Middle frontal gyrus (tissue), 1 donor: ENCODE data around the gene TPK1.
"Not testable (repeated sequence)": the region's sequence is repeated elsewhere in the genome, so short reads cannot be mapped to it uniquely, and the experiment has no call there.

Experiments
- DNase-seq: peaks from one replicate; pipeline ENCODE4 v3.0.0-alpha.2; 2015; ENCODE audit warnings: low spot score; ENCODE audit errors: extremely low spot score

TPK1 gene

DNA sequence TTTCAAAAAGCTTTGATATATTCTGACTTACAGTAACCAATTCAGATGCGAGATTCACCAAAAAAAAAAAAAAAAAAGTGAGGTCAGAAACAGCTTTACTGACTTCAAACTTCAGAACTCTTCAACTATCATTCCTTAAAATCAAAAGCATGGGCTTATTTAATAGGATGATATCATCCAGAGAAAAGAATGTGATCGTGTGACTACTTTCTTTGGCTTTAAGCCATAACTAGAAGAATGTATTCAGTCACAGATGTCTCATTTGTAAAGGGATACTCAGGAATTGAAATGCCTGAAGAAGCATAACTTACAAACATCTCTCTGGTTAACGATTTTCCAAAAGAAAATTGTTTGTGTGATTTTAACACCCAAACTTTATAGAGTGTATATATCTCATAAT, 11.5 kb downstream of the TPK1 start:
- DNase-seq: no peak

GRCh38 chr7:144822223-144822622, 13.6 kb downstream of the TPK1 start:
- no peak for DNase-seq

DNA sequence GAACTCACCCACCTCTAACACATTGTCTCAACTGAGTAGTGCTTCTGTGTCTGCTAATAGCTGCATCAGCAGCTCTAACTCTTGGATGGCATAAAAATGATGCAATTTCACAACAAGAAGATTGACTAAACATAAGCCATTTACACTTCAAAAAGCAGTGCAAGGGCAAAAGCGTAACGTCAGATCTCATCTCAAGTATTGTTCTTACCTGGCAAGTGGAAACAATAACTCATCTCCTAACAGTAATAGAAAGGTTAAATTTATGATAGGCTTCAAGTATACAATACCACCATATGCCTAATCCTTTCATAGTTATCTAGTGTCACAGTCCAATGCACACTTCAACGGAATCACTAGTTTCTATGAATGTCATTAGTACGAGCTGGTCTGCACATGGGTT, 14.8 kb downstream of the TPK1 start:
- DNase-seq: no peak

GRCh38 chr7:144820552-144820951, 15.3 kb downstream of the TPK1 start:
- DNase-seq: no peak

DNA sequence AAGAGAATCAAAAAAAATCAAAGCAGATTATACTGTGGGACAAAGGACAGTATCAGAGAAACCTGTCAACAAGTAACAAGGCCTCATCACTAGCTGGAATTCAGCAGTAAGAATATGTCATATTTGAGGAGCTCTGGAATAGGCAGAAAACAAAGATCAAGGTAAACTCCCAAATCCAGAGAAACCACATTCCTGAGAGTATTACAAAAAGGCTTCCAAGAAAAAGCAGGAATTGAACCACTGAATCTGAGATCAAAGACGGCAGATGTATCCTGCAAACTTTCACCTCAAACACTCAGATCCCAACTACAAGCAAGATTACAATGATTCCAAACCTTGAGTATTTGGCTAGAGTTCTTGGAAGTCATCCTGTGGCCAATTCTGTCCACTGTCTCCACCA, 16.3 kb downstream of the TPK1 start:
- DNase-seq: no peak

DNA sequence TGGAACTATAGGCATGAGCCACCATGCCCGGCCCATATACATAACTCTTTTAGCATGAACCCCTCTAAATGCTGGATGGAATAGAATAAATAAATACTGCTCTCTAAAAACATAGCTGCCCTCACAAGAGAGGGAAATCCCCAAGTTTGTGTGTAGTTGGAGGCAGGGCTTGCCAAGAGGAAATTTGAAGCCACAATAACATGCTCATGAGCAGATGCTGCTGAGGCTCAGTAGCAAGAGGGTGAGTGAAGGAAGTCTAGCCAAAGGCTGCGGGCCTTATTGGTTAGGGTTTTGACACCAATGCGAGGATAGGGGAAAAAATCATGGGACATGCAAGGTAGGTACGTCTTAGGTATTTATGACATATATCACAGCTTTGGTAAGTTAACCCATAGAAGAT, 17.3 kb downstream of the TPK1 start:
- DNase-seq: no peak

DNA sequence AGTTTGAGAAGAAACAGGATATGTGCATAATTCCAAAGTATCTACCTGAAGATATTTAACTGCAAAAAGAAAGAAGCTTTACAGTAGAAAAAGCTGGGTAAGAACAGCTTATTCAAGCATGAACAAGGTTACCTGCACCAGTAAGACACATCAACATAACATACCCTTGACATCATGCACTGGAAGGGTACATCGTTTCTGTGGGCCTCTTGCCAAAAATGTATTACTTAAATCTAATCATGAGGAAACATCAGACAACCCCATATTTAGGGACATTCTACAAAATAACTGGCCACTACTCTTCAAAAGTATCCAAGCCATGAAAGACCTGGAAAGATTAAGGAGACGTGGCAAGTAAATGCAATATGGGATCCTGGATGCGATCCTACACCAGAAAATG, 18.9 kb downstream of the TPK1 start:
- DNase-seq: no peak

- no peak for DNase-seq
Observed at GRCh38 chr7:144814299-144814698, 21.6 kb downstream of the TPK1 start.

DNA sequence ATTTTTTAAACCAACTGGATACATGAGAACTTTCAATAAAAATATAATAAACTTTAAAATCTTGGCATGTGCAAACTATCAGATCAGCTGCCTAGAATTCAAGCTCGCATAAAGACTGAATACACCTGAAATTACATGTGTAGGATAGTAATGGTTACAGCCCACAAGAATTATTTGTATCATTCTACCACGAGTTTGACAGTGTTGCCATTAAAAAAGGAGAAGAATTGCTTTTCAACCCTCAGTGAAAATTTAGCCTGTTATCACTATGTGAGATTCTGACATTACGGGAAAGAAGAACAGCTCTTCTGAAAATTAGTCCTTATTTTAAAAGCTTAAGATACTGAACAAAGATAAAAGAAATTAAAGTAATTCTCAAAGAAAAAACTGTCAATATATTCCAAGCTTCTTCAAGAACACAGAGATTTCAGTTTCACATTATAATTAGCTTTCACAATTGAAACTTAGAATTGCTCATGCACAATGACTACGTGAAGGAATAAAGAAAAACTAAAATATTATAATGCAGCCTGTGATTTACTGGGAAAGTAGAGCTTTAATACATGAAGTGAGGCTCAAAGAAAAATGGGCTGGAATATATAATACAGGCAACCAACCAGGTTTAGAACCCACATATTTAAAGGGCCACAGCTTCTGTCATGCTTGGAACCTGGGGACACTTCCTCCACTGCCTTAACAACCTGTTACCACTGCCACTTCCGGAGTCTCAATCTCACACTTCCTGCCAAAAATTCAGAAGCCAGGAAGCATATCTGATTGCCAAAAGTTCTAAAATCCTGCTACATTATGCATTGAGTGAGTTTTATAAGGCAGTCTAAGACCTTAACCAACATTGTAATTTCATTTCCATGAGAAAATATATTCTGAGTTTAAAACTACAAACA, 23.2 kb downstream of the TPK1 start:
- DNase-seq: no peak

- DNase-seq: no peak
Observed at GRCh38 chr7:144805627-144806239, 30.1 kb downstream of the TPK1 start.

- not testable (repeated sequence) for DNase-seq
Observed at GRCh38 chr7:144800678-144801436, 35.0 kb downstream of the TPK1 start.

DNA sequence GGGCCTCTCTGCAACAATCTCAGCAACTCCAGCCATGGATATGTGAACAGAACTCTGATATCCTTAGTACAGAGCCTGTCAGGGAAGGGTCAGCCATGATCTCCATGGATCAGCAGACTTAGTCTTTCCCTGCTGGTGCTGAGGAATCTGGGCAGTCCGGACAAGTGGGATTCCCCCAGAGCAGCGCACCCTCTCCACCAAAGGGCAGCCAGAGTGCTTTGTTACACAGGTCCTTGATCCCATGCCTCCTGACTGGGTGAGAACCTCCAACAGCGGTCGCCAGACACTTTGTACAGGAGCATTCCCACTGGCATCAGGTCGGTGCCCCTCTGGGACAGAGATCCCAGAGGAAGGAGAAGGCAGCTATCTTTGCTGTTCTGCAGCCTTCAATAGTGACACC, 38.9 kb downstream of the TPK1 start:
- DNase-seq: no peak

DNA sequence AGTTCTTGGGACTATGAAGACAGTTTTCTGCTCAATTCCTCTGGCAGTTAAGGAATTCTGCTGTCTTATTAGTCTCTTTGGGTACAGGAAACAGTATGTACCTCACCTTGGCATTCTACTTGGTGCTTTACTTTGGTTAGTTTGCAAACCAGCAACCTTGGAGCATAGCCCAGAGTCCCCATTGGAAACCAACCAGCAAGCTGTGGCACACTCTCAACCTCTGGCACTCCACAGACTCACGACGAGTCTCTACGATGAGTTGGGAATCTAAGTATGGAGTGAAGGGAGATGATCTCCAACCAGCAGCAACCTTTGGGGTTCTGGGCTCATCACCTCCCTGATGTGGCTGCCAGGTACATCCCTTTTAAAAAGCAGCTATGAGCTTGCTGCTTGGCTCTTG, 43.8 kb downstream of the TPK1 start:
- no peak for DNase-seq

DNA sequence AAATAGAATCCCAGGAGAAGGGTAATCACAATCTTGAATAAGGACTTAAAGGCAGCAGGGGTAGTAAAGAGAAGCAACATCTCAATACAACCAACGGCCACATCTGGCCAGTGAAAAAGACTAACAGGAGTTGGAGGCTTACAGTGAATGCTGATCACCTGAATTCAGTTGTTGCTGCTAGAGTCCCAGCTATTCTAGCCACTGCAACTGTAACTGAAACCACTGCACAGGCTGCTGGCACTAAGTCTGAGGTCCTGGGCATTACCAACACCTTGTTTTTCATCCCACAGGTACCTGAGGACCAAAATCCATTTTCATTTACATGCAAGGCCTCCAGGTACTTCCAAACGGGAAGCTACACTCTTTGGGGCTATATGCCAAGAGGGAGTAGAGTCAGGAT, 44.4 kb downstream of the TPK1 start:
- DNase-seq: no peak

DNA sequence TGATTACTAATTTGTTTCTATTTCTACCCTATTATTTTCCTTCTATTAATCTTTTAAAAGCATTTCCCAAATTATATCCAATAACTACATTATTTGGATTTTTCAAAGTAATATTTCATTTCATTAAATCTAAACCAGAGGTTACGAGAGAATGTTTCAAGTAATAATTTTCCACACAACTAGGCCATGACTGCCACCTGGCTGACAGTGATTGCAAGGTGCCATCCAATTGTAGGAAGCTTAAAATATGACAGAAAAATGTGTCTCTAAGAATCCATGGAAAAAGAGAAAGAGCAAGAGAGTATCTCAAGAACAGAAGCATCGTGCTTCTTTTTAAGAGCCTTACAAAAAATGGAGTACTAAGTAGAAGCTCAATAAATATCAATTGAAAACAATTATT, 48.7 kb downstream of the TPK1 start:
- no peak for DNase-seq

- no peak for DNase-seq
Observed at GRCh38 chr7:144786522-144786921, 49.3 kb downstream of the TPK1 start.

DNA sequence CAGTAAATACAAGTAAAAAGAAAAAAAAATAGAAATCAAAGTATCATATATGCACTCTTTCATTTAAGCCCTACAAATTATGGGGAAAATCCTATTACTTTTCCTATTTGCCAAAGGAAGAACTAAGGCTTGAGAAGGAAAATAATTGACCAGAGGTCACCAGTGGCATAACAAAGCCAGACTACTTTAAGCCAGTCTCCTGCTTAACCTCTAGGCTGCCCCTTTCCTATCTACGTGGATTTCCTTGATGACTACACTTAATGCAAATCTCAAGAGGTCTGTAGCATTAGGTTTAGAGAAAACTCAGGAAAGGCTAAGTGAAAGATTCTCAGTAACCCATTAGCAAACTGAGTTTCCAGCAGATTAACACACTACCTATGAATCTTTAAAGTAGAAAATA, 49.8 kb downstream of the TPK1 start:
- DNase-seq: no peak

DNA sequence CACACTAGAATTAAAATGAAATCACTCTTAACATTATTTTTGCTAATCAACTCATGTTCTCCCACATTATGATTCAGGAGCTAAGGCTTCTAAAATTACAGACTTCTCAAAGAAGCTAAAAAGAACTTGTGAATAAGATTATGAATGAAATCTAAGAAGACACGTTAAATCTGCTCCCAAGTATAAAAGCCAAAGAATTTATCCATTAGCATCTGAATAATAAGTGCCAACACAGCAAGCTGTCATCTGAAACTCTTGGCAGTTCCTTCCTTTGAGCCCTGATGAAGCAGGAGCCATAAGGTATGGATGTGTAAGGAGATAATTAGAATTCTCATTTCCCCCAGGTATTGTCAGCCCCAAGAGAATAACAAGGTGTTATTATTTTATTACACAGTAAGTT, 50.3 kb downstream of the TPK1 start:
- no peak for DNase-seq

- DNase-seq: no peak
Observed at GRCh38 chr7:144784943-144785342, 50.9 kb downstream of the TPK1 start.

GRCh38 chr7:144784441-144784840, 51.4 kb downstream of the TPK1 start:
- DNase-seq: no peak

GRCh38 chr7:144782883-144783282, 53.0 kb downstream of the TPK1 start:
- no peak for DNase-seq

GRCh38 chr7:144780071-144780608, 55.7 kb downstream of the TPK1 start:
- DNase-seq: no peak
